Neutrophil (primary cell): ENCODE measurements around the gene NELL2.

Source experiments
- H3K27ac ChIP-seq: fragments of 200-600 bp; sonication (generic); 2 replicates; pipeline ENCODE4 v1.5.1; 2016; ENCODE audit warnings: mild to moderate bottlenecking, moderate library complexity
- H3K27me3 ChIP-seq: fragments of 200-600 bp; sonication (generic); 2 replicates; pipeline ENCODE4 v1.6.0; 2016; ENCODE audit warnings: mild to moderate bottlenecking
- H3K36me3 ChIP-seq: fragments of 200-600 bp; sonication (generic); 2 replicates; pipeline ENCODE4 v1.5.1; 2017
- H3K4me1 ChIP-seq, 2 experiments: fragments of 200-600 bp in 1 of 2; sonication (generic) in 1 of 2; 1 replicate in 1 of 2; 2 replicates in 1 of 2; pipeline versions ENCODE4 v1.5.1 to v1.6.1; 2013 to 2016; ENCODE audit warnings: low read depth in 1 of 2, low read length in 1 of 2, mild to moderate bottlenecking in 1 of 2, moderate library complexity in 1 of 2; ENCODE audit not compliant: control insufficient read depth in 1 of 2, insufficient read depth in 1 of 2
- H3K4me3 ChIP-seq, 2 experiments: fragments of 200-600 bp in 1 of 2; sonication (generic) in 1 of 2; 1 replicate in 1 of 2; 2 replicates in 1 of 2; pipeline ENCODE4 v1.5.1; 2013 to 2016; ENCODE audit warnings: low read depth in 1 of 2, low read length in 1 of 2, mild to moderate bottlenecking in 1 of 2, moderate library complexity in 1 of 2
- H3K9me3 ChIP-seq: fragments of 200-600 bp; sonication (generic); 2 replicates; pipeline ENCODE4 v1.5.1; 2016
- CTCF ChIP-seq: fragments of 200-600 bp; sonication (generic); IDR thresholded peaks from 2 replicates; pipeline ENCODE4 v1.5.1; 2016; ENCODE audit warnings: antibody characterized with exemption

The NELL2 gene

GRCh38 chr12:44555454-44555853 is 320.7 kb downstream of the NELL2 start:
- Histone ChIP-seq H3K27ac (no peak overlapping the region), H3K4me3 (no peak overlapping the region), H3K36me3 (no peaks in the 10 kb centered on the region), H3K4me1 (no peaks in the 10 kb centered on the region), H3K9me3 (no peaks in the 10 kb centered on the region), H3K27me3 (no peaks in the 10 kb centered on the region)
- TF ChIP-seq CTCF: no peak

DNA sequence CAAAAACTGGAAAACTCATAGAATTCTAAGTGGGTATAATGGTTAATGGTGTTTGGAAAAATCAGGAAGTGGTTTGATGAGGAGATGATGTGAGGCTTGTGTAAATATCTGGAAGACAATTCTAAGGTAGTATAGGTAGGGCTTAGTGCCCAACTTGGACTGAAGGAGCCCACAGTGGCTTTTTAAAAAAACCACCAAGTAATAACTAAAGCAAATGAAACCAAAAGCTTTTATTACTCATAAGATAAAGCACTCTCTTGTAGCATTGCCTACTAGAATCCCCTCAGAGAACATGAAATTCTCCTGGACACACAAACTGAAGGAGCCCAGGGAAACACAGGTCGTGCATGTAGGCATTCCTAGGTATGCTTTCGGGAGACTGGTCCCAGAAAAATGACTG is 324.5 kb downstream of the NELL2 start:
- Histone ChIP-seq H3K4me3 (no peak overlapping the region), H3K4me1 (no peaks in the 10 kb centered on the region), H3K27ac (no peak overlapping the region), H3K27me3 (no peaks in the 10 kb centered on the region), H3K36me3 (no peaks in the 10 kb centered on the region), H3K9me3 (no peaks in the 10 kb centered on the region)
- no peak for TF ChIP-seq CTCF

- H3K4me3 ChIP-seq: no peak overlapping the region
- H3K9me3 ChIP-seq: no peaks in the 10 kb centered on the region
- no peaks in the 10 kb centered on the region for H3K36me3 ChIP-seq
- H3K27me3 ChIP-seq: no peaks in the 10 kb centered on the region
- no peak for TF ChIP-seq CTCF
- no peak overlapping the region for H3K27ac ChIP-seq
- H3K4me1 ChIP-seq: no peaks in the 10 kb centered on the region
Measured at GRCh38 chr12:44550377-44550776, 325.7 kb downstream of the NELL2 start.

DNA sequence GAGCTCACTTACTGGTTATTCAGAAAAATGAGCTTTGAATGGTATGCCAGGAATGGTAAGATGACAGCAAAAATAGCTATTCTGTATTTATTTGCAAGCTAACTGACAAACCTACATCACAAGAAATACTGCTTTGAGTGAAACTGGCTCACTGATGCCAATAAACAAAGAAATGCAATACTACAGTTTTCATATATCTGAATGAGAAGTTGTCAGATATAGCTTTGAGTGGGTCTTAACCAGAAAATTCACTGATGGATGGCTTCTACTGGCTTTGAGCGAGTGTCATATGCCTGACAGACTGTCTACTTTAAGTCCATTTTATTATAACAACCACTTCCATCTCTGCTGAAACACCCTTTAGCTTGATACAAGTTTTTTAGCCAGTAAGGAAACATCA is 330.1 kb downstream of the NELL2 start:
- H3K27ac ChIP-seq: no peak overlapping the region
- H3K4me1 ChIP-seq: no peaks in the 10 kb centered on the region
- no peaks in the 10 kb centered on the region for H3K36me3 ChIP-seq
- TF ChIP-seq CTCF: no peak
- H3K9me3 ChIP-seq: no peaks in the 10 kb centered on the region
- no peaks in the 10 kb centered on the region for H3K27me3 ChIP-seq
- no peak overlapping the region for H3K4me3 ChIP-seq

DNA sequence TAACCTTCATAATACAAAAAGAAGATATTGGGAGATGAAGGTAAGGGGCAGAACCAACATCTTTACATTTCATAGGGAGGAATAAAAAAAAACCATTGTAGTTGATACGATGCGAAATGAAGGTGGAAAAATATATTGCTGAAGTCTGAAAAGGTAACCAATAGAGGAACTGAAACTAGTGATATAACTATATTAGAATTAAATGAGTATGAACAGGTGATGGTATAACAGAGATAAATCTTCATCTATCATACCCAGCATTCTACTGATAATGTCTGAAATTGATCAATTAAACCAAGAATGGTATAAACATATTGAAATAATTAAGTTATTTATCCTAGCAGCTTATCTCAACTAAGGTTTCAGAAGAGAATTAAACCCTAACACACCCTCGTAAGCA is 332.1 kb downstream of the NELL2 start:
- Histone ChIP-seq H3K27me3 (no peaks in the 10 kb centered on the region), H3K27ac (no peak overlapping the region), H3K4me1 (no peaks in the 10 kb centered on the region), H3K36me3 (no peaks in the 10 kb centered on the region), H3K4me3 (no peak overlapping the region), H3K9me3 (no peaks in the 10 kb centered on the region)
- no peak for TF ChIP-seq CTCF

GRCh38 chr12:44542716-44543115 is 333.4 kb downstream of the NELL2 start:
- Histone ChIP-seq H3K36me3 (no peaks in the 10 kb centered on the region), H3K4me3 (no peak overlapping the region), H3K27me3 (no peaks in the 10 kb centered on the region), H3K4me1 (no peaks in the 10 kb centered on the region), H3K27ac (no peak overlapping the region), H3K9me3 (no peaks in the 10 kb centered on the region)
- TF ChIP-seq CTCF: no peak
